Measurements from ENCODE around the gene WWC2.

Gene WWC2

DNA sequence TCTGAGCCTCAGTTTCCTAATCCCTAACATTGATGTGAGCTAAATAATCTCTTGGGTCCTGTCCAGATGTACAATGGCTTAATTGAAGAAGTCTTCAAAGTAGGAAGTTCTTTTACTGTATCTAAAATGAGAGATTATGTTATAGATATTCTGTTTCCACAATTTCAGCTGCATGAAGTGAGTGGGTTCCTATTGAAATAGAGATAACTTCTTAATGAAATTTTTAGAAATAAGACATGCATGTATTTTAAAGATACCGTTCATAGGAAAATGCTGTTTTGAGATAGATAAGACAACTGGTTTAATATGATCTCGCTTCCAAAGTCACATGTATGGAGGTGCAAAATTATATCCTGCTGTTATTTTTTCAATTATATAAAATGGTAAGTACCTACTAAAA, 149.1 kb downstream of the WWC2 start:
- Mint-ChIP-seq H3K36me3 (ENCODE audit: insufficient read depth) (no peaks in the 10 kb centered on the region), H3K4me1 (no peaks in the 10 kb centered on the region), H3K9me3 (no peaks in the 10 kb centered on the region), H3K27ac (ENCODE audit: low read depth) (no peak overlapping the region), H3K27me3 (peaks cover 24% of the 10 kb centered on the region), H3K4me3 (no peak overlapping the region)
- ATAC-seq (replicated peaks; ENCODE audit: extremely low read depth, poor library complexity, severe bottlenecking) (no peak), DNase-seq (ENCODE audit: low spot score in 2 of 2) (no peak)

DNA sequence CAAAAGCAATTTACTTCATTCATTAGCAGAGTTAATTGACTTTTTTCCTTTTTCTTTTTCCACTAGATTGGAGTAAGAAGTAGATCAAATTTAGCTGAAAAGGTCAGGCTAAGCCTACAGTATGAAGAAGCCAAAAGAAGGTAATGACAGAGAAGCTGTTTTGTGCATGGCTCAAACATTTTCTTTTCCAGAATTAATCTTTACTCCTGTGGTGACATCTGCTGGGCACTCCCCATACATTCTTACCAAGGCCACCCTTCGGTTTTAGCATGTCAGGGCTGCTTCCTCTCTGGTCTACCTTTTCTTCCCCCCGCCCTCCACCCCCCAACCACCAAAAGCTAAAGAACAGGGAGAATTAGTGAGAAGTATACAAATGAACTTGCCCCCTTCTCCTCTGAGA, 150.8 kb downstream of the WWC2 start:
- no peaks in the 10 kb centered on the region for H3K9me3 Mint-ChIP-seq

DNA sequence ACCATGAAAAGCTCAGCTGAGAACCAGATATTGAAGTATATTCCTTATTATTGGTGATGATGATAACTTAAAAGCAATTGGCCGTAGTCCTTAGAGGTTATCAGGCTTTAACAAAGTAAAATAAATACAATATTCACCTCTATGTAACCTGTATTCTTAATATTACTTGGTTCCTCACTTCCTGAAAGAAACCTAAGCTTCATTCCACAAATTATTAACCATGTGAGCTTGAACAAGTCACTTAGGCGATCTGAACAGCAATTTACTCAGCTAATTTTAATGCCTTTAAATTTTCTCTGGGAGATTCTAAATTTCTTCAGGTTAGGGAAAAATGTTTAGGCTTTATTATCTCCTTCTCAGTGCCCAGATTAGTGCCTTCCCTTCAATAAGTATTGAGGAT, 151.8 kb downstream of the WWC2 start:
- Mint-ChIP-seq H3K4me3 (no peak overlapping the region), H3K4me1 (no peaks in the 10 kb centered on the region), H3K27ac (ENCODE audit: low read depth) (no peak overlapping the region), H3K9me3 (no peaks in the 10 kb centered on the region), H3K27me3 (peaks cover 16% of the 10 kb centered on the region), H3K36me3 (ENCODE audit: insufficient read depth) (no peaks in the 10 kb centered on the region)
- DNase-seq (ENCODE audit: low spot score in 2 of 2): no peak
- ATAC-seq (replicated peaks; ENCODE audit: extremely low read depth, poor library complexity, severe bottlenecking): no peak

More for the DNA sequence above, 150.8 kb downstream of the WWC2 start:
- ATAC-seq (replicated peaks; ENCODE audit: extremely low read depth, poor library complexity, severe bottlenecking) (no peak), DNase-seq (ENCODE audit: low spot score in 2 of 2) (no peak)
- H3K27ac Mint-ChIP-seq (ENCODE audit: low read depth): no peak overlapping the region
- no peaks in the 10 kb centered on the region for H3K36me3 Mint-ChIP-seq (ENCODE audit: insufficient read depth)
- H3K4me3 Mint-ChIP-seq: no peak overlapping the region
- H3K27me3 Mint-ChIP-seq: peaks cover 16% of the 10 kb centered on the region
- H3K4me1 Mint-ChIP-seq: no peaks in the 10 kb centered on the region

DNA sequence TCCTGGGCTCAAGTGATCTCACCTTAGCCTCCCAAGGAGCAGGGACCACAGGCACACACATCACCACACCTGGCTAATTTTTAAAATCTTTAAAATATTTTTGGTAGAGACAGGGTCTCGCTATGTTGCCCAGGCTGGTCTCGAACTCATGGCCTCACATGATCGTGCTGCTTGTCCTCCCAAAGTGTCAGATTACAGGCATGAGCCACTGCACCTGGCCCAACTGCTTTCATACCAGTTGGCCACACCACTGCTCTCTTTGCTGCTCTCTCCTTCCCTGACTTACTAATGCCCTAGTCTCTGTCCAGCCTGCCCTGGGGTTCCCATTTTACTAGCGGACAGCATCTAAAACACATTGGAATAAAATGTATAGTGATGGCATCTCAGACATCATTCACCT, 153.9 kb downstream of the WWC2 start:
- H3K9me3 Mint-ChIP-seq: no peaks in the 10 kb centered on the region
- H3K4me3 Mint-ChIP-seq: no peak overlapping the region
- peaks cover 26% of the 10 kb centered on the region for H3K27me3 Mint-ChIP-seq
- DNase-seq (ENCODE audit: low spot score in 2 of 2): no peak
- no peak for ATAC-seq (replicated peaks; ENCODE audit: extremely low read depth, poor library complexity, severe bottlenecking)
- H3K36me3 Mint-ChIP-seq (ENCODE audit: insufficient read depth): no peaks in the 10 kb centered on the region
- H3K27ac Mint-ChIP-seq (ENCODE audit: low read depth): no peak overlapping the region
- H3K4me1 Mint-ChIP-seq: no peaks in the 10 kb centered on the region

DNA sequence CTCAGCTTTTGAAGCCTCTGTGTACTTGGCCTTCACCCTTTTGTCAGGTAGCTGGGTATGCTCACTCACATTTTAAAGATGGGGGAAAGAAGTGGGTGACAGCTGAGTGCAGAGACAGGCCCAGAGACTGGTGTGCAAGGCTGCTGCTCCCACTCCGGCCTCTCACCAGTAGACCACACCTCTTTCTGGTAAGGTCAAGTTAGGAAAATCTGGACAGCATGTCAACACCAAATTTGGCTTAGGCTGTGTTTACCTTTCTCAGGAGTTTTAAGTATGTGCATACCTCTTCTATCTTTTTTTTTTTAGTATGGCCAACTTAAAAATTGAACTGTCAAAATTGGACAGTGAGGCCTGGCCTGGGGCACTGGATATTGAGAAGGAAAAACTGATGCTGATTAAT, 154.4 kb downstream of the WWC2 start:
- H3K4me3 Mint-ChIP-seq: no peak overlapping the region
- H3K27me3 Mint-ChIP-seq: peaks cover 26% of the 10 kb centered on the region
- no peak overlapping the region for H3K27ac Mint-ChIP-seq (ENCODE audit: low read depth)
- DNase-seq (ENCODE audit: low spot score in 2 of 2): no peak
- no peaks in the 10 kb centered on the region for H3K4me1 Mint-ChIP-seq
- no peaks in the 10 kb centered on the region for H3K9me3 Mint-ChIP-seq
- ATAC-seq (replicated peaks; ENCODE audit: extremely low read depth, poor library complexity, severe bottlenecking): no peak
- H3K36me3 Mint-ChIP-seq (ENCODE audit: insufficient read depth): no peaks in the 10 kb centered on the region

DNA sequence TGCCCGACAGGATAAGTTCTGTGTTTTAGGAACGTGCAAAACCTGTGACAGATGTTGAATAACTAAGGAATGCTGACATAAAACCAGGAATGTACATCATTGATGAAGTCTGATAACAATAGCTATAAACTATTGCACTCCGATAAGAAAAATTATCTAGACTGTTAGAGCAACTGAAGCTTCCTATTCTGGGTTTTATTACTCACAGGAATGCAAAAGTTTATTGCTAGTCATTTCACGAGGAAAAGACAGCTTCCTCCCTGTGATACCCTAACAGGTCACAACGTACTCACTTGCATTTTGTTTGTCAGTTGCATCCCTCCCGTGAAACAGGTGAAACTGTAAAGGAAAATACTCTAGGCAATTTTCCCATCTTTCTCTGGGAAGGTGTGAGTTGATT, 155.1 kb downstream of the WWC2 start:
- ATAC-seq (replicated peaks; ENCODE audit: extremely low read depth, poor library complexity, severe bottlenecking) (no peak), DNase-seq (ENCODE audit: low spot score in 2 of 2) (no peak)
- no peak overlapping the region for H3K27ac Mint-ChIP-seq (ENCODE audit: low read depth)
- H3K27me3 Mint-ChIP-seq: peaks cover 32% of the 10 kb centered on the region
- no peaks in the 10 kb centered on the region for H3K9me3 Mint-ChIP-seq
- no peaks in the 10 kb centered on the region for H3K4me1 Mint-ChIP-seq
- no peaks in the 10 kb centered on the region for H3K36me3 Mint-ChIP-seq (ENCODE audit: insufficient read depth)
- H3K4me3 Mint-ChIP-seq: no peak overlapping the region

DNA sequence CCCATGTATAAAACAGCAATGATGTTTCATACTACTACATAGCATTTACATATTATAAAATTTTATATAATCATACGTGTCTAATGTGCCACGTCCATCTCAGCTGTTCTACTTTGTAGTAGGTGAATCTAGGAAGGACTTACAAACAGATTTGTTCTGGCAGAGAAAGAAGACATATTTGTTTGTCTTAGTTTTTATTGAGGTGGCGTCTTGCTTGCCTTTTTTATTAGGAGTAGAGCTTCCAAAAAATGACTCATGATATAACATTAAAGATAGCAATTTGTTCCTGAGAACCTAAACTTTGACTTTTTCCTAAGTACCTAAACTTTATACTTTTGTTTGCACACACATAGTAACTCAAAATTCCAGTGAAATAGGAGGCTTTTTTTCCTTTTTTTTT, 156.4 kb downstream of the WWC2 start:
- Mint-ChIP-seq H3K27me3 (peaks cover 38% of the 10 kb centered on the region), H3K4me1 (no peaks in the 10 kb centered on the region), H3K9me3 (no peaks in the 10 kb centered on the region), H3K36me3 (ENCODE audit: insufficient read depth) (no peaks in the 10 kb centered on the region), H3K4me3 (no peak overlapping the region), H3K27ac (ENCODE audit: low read depth) (no peak overlapping the region)
- no peak for ATAC-seq (replicated peaks; ENCODE audit: extremely low read depth, poor library complexity, severe bottlenecking)
- no peak for DNase-seq (ENCODE audit: low spot score in 2 of 2)

DNA sequence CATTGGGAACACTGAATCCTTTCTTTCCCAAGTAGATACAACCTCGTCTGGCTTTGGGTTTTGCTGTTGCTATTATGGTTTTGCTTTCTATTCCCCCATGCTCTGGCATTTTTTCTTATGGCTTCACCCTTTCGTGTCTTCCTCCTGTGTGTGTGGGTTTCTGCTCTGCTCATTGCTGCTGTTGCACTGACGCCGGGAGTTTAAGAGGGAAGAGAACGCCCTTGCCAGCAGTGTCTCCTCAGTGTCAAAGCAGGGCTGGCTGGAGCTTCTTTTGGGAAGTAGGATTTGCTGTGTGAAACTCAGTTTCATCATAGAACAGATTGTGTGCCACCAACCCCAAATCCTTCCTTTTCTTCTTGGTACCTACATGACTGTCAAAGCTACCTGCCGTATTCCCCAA, 157.3 kb downstream of the WWC2 start:
- no peak overlapping the region for H3K27ac Mint-ChIP-seq (ENCODE audit: low read depth)
- peaks cover 34% of the 10 kb centered on the region for H3K27me3 Mint-ChIP-seq
- DNase-seq (ENCODE audit: low spot score in 2 of 2) (no peak), ATAC-seq (replicated peaks; ENCODE audit: extremely low read depth, poor library complexity, severe bottlenecking) (no peak)
- H3K9me3 Mint-ChIP-seq: no peaks in the 10 kb centered on the region
- H3K36me3 Mint-ChIP-seq (ENCODE audit: insufficient read depth): no peaks in the 10 kb centered on the region
- no peaks in the 10 kb centered on the region for H3K4me1 Mint-ChIP-seq
- no peak overlapping the region for H3K4me3 Mint-ChIP-seq

DNA sequence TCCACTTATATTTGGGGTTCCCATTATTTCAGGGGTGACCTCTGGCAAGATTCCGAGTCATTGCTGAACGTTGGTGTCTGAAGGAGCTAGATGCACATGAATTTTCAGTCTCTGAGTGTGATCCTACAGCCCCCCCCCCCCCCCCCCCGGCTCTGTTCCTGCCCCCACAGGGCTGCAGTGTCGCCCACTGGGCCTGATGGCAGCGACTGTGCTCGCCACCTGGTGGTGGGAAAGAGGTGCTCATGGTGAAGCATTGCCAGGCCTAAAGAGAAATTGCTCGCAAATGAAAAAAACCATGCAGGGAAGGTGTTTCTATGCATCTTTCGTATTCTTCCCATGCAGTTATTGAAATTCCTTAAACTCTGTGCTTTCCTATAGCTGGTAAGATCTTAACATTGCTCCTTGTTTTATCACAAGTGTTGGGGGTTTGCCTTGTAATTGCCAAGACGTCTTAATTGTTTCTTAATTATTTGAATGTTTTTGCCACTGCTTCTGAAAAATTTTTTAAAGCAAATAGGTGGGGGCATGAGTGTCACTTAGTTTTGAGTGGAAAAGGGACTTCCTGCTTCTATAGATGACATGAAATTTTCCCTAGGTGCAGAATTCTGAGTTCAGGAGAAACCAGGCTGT, 157.8 kb downstream of the WWC2 start:
- Mint-ChIP-seq H3K4me3 (no peak overlapping the region), H3K36me3 (ENCODE audit: insufficient read depth) (no peaks in the 10 kb centered on the region), H3K9me3 (no peaks in the 10 kb centered on the region), H3K4me1 (no peaks in the 10 kb centered on the region), H3K27ac (ENCODE audit: low read depth) (no peak overlapping the region), H3K27me3 (peaks cover 28% of the 10 kb centered on the region)
- no peak for DNase-seq (ENCODE audit: low spot score in 2 of 2)
- ATAC-seq (replicated peaks; ENCODE audit: extremely low read depth, poor library complexity, severe bottlenecking): no peak

DNA sequence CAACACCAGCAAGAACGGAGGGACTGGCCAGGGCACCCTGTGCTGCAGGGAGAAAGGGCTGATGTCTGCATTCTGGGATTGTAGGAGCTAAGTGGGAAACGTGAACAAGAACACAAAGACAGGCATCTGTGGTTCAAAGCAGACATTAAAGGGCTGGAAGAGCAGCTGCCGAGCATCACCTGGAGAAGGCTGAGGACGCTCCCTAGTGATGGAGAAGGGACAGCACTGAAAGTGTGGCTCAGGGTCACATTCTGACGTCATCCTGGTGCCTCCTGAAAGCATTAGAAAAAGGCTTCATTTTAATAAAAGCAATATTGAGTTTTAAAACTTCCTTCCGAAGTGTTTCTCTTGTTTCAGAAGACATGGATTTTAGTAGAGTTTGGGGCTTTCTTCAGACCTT, 158.8 kb downstream of the WWC2 start:
- no peaks in the 10 kb centered on the region for H3K36me3 Mint-ChIP-seq (ENCODE audit: insufficient read depth)
- H3K27me3 Mint-ChIP-seq: peaks cover 22% of the 10 kb centered on the region
- peaks cover 7% of the 10 kb centered on the region for H3K4me1 Mint-ChIP-seq
- H3K4me3 Mint-ChIP-seq: no peak overlapping the region
- no peaks in the 10 kb centered on the region for H3K9me3 Mint-ChIP-seq
- no peak for ATAC-seq (replicated peaks; ENCODE audit: extremely low read depth, poor library complexity, severe bottlenecking)
- H3K27ac Mint-ChIP-seq (ENCODE audit: low read depth): no peak overlapping the region
- no peak for DNase-seq (ENCODE audit: low spot score in 2 of 2)

DNA sequence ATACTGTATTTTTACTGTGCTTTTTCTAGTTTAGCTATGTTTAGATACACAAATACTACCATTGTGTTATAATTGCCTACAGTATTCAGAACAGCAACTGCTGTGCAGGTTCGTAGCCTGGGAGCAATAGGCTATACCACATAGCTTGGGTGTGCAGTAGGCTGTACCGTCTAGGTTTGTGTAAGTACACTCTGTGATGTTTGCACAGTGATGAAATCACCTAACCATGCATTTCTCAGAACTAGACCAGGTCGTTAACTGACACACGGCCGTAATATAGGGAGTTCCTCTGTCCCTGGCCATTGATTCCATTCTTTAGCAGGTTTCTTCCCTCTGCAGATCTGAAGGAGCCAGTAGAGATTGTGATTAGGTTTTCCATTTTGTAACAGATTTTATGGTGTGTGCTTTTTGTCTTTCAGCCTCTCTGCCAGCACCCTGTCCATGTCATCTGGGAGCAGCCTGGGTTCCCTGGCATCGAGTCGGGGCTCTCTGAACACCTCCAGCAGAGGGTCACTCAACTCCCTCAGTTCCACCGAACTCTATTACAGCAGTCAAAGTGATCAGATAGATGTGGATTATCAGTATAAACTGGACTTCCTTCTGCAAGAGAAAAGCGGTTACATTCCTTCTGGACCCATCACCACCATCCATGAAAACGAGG, 161.6 kb downstream of the WWC2 start:
- ATAC-seq (replicated peaks; ENCODE audit: extremely low read depth, poor library complexity, severe bottlenecking) (no peak), DNase-seq (ENCODE audit: low spot score in 2 of 2) (no peak)
- H3K9me3 Mint-ChIP-seq: no peaks in the 10 kb centered on the region
- no peak overlapping the region for H3K27ac Mint-ChIP-seq (ENCODE audit: low read depth)
- no peak overlapping the region for H3K4me3 Mint-ChIP-seq
- no peaks in the 10 kb centered on the region for H3K36me3 Mint-ChIP-seq (ENCODE audit: insufficient read depth)
- H3K4me1 Mint-ChIP-seq: peaks cover 7% of the 10 kb centered on the region
- H3K27me3 Mint-ChIP-seq: peaks cover 33% of the 10 kb centered on the region

DNA sequence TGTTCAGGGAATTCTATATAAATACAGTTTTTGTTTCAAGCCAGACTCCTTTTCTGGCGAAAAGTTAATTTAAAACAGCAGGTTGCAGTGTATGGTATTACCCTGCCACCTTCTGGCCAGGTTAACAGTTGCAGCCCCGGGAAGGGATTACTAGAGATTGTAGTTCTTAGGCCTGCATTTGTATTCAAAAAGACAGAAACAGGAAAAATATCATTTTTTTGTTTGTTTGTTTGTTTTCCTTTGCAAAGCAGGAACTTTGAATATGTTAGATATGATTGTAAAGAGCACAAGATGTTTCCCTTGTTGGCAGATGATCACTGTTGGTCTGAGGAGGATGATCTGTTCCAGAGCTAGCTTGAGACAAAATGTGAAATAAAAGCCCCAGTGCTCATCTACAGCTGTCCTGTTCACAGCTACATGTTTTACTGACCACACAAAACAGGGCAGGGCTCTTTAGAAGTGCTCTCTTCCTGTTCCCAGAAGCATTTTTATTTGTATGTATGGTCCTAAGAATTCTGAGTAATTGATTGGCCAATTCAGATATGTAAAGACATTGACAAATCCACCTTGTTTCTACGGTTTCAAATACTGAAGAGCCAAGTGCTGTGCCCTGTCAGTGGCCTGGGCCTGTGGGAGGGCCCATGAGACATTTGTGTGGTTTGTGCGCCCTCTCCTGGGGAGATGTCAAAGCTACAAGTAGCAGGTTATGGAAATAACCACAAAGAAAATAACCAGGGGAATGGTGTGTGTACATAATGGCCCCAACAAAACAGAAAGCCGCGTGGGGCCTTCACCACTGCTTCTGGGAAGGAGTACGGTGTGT, 163.1 kb downstream of the WWC2 start:
- H3K36me3 Mint-ChIP-seq (ENCODE audit: insufficient read depth): no peaks in the 10 kb centered on the region
- peak overlapping the region; percentile 49 for H3K27ac Mint-ChIP-seq (ENCODE audit: low read depth)
- ATAC-seq (replicated peaks; ENCODE audit: extremely low read depth, poor library complexity, severe bottlenecking) (peak; percentile 76), DNase-seq (ENCODE audit: low spot score in 2 of 2) (peak; percentile 37 to 47)
- no peak overlapping the region for H3K4me3 Mint-ChIP-seq
- H3K9me3 Mint-ChIP-seq: no peaks in the 10 kb centered on the region
- H3K4me1 Mint-ChIP-seq: peaks cover 7% of the 10 kb centered on the region
- H3K27me3 Mint-ChIP-seq: peaks cover 29% of the 10 kb centered on the region

DNA sequence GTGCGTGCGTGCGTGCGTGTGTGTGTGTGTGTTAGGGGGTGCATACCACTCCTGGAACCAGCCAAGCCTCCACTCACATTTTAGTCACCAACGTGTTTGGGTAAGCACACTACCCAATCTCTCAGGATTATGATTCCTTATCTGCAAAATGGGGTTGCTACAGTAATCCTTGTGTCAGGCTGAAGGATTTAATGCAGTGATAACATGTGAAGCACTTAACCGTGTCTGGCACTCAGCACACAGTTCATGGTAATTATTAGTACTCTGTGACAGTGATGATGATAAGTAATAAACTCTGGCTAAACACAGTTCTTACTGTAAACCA, 163.7 kb downstream of the WWC2 start:
- Mint-ChIP-seq H3K36me3 (ENCODE audit: insufficient read depth) (no peaks in the 10 kb centered on the region), H3K27me3 (peaks cover 23% of the 10 kb centered on the region), H3K27ac (ENCODE audit: low read depth) (no peak overlapping the region)

More for the DNA sequence above, 163.7 kb downstream of the WWC2 start:
- Mint-ChIP-seq H3K9me3 (no peaks in the 10 kb centered on the region), H3K4me1 (peaks cover 7% of the 10 kb centered on the region), H3K4me3 (no peak overlapping the region)
- ATAC-seq (replicated peaks; ENCODE audit: extremely low read depth, poor library complexity, severe bottlenecking) (no peak), DNase-seq (ENCODE audit: low spot score in 2 of 2) (no peak)
